ENCODE data around the gene MAP3K2. TPM values are rescaled to one million over a fixed set of nuclear protein-coding genes. Genes with fewer than 3 reads are reported as not detected.

The MAP3K2 gene
- total and polyA plus RNA-seq, 8 donors, result 24.3 to 84.9 (median 27.3) TPM

- peaks cover 0 to 6% of the 10 kb centered on the region in 2 donors for H3K36me3 ChIP-seq
- DNase-seq (no peak), ATAC-seq (no peak)
- intact Hi-C loops (cut with DNase I), result no loop called here
- peaks cover 0 to 24% of the 10 kb centered on the region in 2 donors for H3K4me1 ChIP-seq
- H3K27ac ChIP-seq, result no peak overlapping the region
- H3K9me3 ChIP-seq, result peaks cover 0 to 5% of the 10 kb centered on the region in 2 donors
- TF ChIP-seq CTCF (IDR thresholded peaks at IDR 0.05), result no peak
- H3K4me3 ChIP-seq, result no peak overlapping the region
- no peaks in the 10 kb centered on the region for H3K27me3 ChIP-seq
Measured at GRCh38 chr2:127378720-127379119, 9.1 kb downstream of the MAP3K2 start.

GRCh38 chr2:127377262-127377661 is 10.5 kb downstream of the MAP3K2 start:
- Histone ChIP-seq H3K4me3 (no peak overlapping the region), H3K9me3 (peaks cover 0 to 10% of the 10 kb centered on the region in 2 donors), H3K36me3 (peaks cover 0 to 6% of the 10 kb centered on the region in 2 donors), H3K27ac (no peak overlapping the region), H3K27me3 (no peaks in the 10 kb centered on the region), H3K4me1 (peaks cover 0 to 15% of the 10 kb centered on the region in 2 donors)
- ATAC-seq, result no peak
- intact Hi-C loops (cut with DNase I), result no loop called here
- DNase-seq, result no peak
- TF ChIP-seq CTCF (IDR thresholded peaks at IDR 0.05), result no peak

GRCh38 chr2:127376257-127376656 is 11.5 kb downstream of the MAP3K2 start:
- DNase-seq (no peak), ATAC-seq (no peak)
- intact Hi-C loops (cut with DNase I), result no loop called here
- no peak for TF ChIP-seq CTCF (IDR thresholded peaks at IDR 0.05)
- Histone ChIP-seq H3K9me3 (peaks cover 0 to 10% of the 10 kb centered on the region in 2 donors), H3K4me3 (no peak overlapping the region), H3K27me3 (no peaks in the 10 kb centered on the region), H3K4me1 (peaks cover 0 to 5% of the 10 kb centered on the region in 2 donors), H3K27ac (no peak overlapping the region), H3K36me3 (peaks cover 0 to 6% of the 10 kb centered on the region in 2 donors)

GRCh38 chr2:127373362-127374083 is 14.3 kb downstream of the MAP3K2 start:
- peaks cover 0 to 6% of the 10 kb centered on the region in 2 donors for H3K36me3 ChIP-seq
- no peak for TF ChIP-seq CTCF (IDR thresholded peaks at IDR 0.05)
- H3K4me1 ChIP-seq, result no peaks in the 10 kb centered on the region
- H3K4me3 ChIP-seq, result no peak overlapping the region
- intact Hi-C loops (cut with DNase I), result no loop called here
- ATAC-seq (no peak), DNase-seq (no peak)
- no peaks in the 10 kb centered on the region for H3K27me3 ChIP-seq
- H3K27ac ChIP-seq, result no peak overlapping the region
- H3K9me3 ChIP-seq, result peaks cover 0 to 19% of the 10 kb centered on the region in 2 donors

GRCh38 chr2:127371037-127371436 is 16.7 kb downstream of the MAP3K2 start:
- Histone ChIP-seq H3K4me3 (no peak overlapping the region), H3K9me3 (peaks cover 0 to 14% of the 10 kb centered on the region in 2 donors), H3K27ac (no peak overlapping the region), H3K4me1 (peaks cover 0 to 18% of the 10 kb centered on the region in 2 donors), H3K36me3 (no peaks in the 10 kb centered on the region), H3K27me3 (no peaks in the 10 kb centered on the region)
- DNase-seq, result no peak
- intact Hi-C loops (cut with DNase I), result no loop called here
- no peak for TF ChIP-seq CTCF (IDR thresholded peaks at IDR 0.05)
- no peak for ATAC-seq

Data from left lung (tissue), 10 donors.